GM18517 (cell line): ENCODE measurements around the gene ADARB2.

Source experiments
- ATAC-seq: cut with Tn5 transposase; IDR thresholded peaks from one replicate; pipeline ENCODE4 v1.9.1; 2021; ENCODE audit warnings: mild to moderate bottlenecking, moderate library complexity; ENCODE audit not compliant: unreplicated experiment

ADARB2 gene

DNA sequence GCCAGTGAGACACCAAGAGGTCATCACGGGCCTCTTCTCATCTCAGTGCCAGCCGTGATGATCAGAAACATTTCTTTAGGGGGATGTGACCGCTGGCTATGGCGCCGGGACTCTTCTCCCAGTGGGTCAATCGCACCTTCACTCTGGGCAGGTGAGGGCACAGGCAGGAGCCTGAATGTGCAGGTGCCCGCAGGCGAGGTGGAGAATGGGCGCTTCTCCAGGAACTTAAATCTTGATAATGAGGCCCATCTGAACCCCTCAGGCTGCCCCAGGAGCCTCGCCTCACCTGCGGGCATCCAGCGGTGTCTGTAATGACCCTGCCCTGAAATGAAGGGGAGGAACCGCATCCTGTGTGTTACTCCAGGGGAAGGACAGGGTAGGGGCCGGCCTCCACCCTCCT, 204.7 kb downstream of the ADARB2 start:
- ATAC-seq: no peak

- ATAC-seq: no peak
These were observed 205.3 kb downstream of the ADARB2 start for GRCh38 chr10:1531883-1532597.

- ATAC-seq: no peak
These were observed 206.3 kb downstream of the ADARB2 start for GRCh38 chr10:1530871-1531517.

GRCh38 chr10:1529806-1530413, 207.4 kb downstream of the ADARB2 start:
- no peak for ATAC-seq

DNA sequence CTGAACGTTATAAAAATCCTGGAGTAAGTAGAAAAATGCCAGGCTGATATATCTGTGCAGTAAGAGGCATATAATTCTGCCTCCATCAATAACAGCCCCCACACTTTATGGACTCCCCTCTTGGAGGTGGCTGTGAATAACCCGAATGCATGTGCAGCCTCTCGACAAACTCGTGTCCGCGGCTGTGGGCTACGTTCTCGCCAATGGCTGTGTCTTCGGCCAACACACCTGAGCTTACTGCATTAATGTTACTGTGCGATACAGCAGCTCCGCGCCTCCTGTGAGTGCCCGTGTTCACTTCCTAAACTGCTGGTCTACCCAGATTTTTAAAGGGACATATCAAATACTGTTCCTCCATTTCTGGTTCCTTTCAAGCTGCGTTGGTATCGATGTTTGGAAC, 209.4 kb downstream of the ADARB2 start:
- no peak for ATAC-seq

DNA sequence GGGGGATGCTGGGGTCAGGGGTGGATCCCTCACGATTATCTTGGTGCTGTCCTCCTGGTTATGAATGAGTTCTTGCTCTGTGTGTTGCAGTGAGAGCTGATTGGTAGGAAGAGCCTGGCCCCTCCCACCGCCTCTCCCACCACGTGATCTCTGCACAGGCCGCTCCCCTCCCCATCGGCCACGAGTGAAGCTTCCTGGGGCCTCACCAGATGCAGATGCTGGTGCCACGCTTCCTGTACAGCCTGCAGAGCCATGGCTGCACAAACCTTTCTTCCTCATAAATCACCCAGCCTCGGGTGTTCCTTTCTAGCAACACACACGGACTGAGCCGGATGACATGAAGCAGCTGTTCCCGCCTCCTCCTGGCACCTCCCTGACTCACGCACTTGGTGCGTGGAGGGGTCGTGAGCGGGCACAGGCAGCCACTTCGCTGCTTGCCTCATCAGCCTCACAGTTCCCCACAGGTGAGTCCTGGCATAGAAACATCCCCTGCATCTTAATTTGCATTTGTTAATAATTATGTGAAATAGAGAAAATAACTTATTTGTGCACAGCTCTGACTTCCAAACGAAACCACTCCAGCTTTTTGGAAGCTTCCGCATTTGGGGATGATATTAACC, 210.8 kb downstream of the ADARB2 start:
- no peak for ATAC-seq

DNA sequence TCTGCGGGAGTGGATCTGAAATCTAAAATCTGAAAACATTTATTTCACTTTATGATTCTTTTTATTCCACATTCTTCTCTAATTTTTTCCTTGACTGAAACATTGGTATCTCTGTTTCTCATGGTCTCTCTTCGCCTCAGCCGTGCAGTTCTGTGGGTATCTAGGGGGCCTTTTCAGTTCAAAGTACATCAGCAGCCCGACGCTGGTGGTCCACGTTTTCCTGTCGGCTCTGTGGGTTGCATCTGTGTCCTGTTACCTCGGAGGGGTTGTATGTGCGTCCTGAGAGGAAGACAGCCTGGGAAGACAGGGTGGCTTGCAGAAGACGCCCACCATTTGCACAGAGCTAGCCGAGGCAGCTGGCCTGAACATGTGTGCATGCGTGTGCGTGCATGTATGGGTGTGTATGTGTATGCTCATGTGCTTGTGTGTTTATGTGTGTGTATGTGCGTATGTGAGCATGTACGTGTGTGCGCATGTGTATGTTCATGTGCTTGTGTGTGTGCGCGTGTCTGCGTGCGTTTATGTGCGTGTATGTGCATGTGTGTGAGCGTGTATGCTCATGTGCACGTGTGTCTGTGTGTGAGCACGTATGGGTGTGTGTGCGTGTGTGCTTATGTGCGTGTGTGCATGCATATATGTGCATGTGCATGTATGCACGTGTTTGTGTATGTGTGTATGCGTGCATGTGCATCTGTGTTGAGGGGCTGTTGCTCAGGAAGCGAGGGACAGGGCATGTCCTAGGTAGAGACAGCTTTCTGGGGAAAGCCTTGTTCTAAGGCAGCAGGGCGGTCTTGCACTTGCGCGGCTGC, 211.8 kb downstream of the ADARB2 start:
- no peak for ATAC-seq

DNA sequence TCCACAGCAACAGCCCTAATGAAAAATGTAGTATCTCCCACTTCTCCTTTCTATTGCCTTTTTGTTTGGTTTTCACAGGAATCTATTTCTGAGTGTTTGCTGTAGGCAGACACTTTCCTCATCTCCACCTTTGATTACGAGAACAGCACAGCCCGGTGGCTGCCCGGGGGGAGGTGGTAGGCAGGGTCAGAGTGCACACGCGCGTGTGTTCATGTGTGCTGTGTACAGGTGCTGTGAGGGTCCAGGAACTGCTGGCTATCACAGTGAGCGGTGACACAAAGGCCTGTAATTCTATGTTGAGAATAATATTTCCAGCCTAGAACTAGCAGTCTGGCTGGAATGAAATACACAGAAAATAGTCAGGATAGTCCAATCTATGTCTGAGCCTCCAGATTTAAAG, 212.8 kb downstream of the ADARB2 start:
- ATAC-seq: no peak

- ATAC-seq: no peak
These were observed 214.1 kb downstream of the ADARB2 start for GRCh38 chr10:1523221-1523620.

DNA sequence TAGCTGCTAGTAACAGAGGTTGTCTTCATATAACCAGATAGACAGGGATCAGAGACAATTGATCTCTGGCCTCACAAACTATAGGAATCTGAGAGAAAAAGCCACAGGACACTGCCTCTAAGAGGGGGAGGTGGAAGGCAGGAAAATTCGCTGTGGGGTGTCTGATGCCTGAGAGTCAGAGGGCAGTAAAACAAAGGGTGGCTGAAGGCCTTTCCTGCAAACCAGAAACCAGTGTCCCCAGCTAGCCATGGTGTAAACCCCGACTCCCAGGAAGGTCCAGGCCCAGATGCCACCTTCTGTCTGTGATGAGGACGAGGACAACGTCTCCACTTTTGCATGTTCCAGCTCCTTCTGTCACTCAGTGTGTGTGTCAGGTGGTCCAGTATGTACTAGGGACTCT, 215.1 kb downstream of the ADARB2 start:
- no peak for ATAC-seq

DNA sequence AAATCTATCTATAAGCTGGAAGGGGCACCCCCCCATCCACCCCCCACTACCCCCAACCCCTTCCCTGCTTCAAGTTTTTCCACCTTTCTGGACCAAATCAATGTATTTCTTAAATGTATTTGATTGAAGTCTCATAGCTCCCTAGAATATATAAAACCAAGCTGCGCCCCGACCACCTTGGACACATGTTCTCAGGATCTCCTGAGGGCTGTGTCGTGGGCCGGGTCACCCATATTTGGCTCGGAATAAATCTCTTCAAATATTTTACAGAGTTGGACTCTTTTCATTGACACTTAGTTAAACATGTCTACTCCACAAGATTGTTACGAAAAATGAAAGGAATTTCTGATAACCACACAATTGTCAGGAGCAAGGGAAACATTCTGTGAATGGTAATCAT, 215.6 kb downstream of the ADARB2 start:
- no peak for ATAC-seq

- no peak for ATAC-seq
These were observed 216.3 kb downstream of the ADARB2 start for GRCh38 chr10:1520909-1521565.

DNA sequence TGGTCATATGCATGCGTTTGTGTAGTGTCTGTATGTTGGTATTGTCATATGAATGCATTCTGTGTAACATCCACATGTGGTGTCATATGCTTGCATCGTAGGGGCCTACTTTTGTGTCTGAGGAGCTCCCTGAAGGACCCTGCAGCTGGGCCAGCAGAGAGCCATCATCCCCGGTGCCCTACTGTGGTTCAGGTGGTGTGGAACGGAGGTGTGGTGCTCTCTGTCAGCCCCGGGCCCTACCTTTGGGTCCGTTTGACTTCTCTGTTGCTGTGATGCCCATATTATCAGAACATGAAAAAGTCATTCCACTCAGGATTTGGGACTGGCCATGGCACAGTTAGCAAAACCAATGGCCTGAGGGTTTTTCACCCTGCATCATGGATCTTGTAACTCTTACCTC, 217.9 kb downstream of the ADARB2 start:
- no peak for ATAC-seq

DNA sequence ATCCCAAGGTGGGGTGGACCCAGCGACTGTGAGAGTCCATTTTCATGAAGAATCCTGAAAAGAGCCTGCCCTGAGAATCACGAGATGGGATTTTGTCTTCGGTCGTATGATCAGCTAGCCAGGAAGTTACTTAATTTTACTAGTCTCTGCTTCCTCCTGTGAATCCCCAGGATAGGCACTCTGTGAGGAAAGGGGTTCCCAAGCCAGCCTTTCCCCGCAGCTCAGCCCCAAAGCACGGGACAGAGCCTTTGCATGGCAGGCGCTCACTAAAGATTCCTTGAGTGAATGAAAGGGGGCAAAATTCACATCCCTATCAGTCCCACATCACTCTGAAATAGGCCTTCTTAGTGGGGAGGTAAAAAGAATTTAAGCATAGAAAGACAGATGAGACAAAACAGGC, 219.6 kb downstream of the ADARB2 start:
- ATAC-seq: no peak

- no peak for ATAC-seq
These were observed 220.7 kb downstream of the ADARB2 start for GRCh38 chr10:1516492-1517165.

GRCh38 chr10:1515780-1516491, 221.4 kb downstream of the ADARB2 start:
- no peak for ATAC-seq

DNA sequence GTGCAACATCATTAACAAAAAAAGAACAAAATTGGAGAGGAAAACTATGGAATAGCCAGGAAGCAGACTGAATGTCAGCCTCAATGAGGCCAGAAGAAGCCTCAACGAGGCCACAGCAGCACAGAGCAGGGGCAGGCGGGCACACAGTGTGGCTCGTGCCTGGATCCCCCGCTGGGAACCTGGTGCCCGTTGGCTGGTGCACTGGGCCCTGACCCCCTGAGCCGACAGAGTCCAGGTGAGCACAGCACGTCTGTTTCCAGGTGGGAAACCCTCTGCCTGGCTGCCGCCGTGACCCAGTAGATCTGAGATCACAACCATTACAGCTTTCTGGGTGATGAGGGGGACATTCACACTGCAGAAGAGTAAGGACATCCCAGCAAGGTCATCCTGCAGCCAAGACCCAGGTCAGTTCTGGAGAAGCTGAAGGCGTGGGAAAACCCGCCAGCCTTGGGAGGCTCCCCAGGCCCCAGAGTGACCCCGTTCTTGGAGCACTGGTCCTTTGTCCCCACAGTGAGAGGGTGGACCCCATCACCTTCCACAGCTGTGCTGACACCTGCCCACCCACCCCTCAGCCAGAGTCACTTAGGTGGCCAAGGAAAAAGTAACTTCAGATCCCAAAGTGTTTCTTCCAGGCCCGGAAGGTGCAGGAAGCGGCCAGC, 222.1 kb downstream of the ADARB2 start:
- ATAC-seq: no peak

GRCh38 chr10:1514681-1515080, 222.6 kb downstream of the ADARB2 start:
- ATAC-seq: no peak

- no peak for ATAC-seq
These were observed 224.1 kb downstream of the ADARB2 start for GRCh38 chr10:1513221-1513620.
